ENCODE data around the gene OR6B2.

DNA sequence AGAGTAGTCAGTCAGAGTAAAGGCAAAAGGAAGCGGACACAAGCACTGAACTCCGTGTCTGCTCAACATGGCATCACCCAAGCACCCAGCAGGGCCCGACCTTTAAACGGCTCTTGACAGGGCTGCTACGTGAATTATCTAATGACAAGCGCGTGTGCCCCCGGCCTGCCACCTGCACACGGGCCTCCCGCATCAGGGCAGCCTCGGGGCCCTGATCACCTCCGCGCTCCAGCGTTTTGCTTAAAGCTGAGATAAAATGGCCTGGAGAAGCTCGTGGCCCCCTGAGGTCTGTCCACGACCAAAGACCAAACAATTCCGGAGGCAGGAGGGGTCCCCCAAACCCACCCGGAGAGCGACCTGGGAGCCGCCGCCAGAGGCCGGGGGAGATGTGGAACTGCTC is 5.5 kb downstream of the OR6B2 start:
- TF ChIP-seq, protein P1, sequence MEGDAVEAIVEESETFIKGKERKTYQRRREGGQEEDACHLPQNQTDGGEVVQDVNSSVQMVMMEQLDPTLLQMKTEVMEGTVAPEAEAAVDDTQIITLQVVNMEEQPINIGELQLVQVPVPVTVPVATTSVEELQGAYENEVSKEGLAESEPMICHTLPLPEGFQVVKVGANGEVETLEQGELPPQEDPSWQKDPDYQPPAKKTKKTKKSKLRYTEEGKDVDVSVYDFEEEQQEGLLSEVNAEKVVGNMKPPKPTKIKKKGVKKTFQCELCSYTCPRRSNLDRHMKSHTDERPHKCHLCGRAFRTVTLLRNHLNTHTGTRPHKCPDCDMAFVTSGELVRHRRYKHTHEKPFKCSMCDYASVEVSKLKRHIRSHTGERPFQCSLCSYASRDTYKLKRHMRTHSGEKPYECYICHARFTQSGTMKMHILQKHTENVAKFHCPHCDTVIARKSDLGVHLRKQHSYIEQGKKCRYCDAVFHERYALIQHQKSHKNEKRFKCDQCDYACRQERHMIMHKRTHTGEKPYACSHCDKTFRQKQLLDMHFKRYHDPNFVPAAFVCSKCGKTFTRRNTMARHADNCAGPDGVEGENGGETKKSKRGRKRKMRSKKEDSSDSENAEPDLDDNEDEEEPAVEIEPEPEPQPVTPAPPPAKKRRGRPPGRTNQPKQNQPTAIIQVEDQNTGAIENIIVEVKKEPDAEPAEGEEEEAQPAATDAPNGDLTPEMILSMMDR (IDR thresholded peaks at IDR 0.05), result no peak
- TF ChIP-seq EP300 (IDR thresholded peaks at IDR 0.05), result no peak

Measured in ovary (tissue), 3 donors.